ENCODE results near the gene ST6GAL2. TPM values are rescaled to one million over a fixed set of nuclear protein-coding genes. Genes with fewer than 3 reads are reported as not detected.

Gene ST6GAL2
- polyA plus RNA-seq, 3 donors = not detected

- H3K36me3 ChIP-seq (replicated peaks in 1 of 2; ENCODE audit: control insufficient read depth in 1 of 2, insufficient read depth in 2 of 2, low read length in 2 of 2) = no peaks in the 10 kb centered on the region
- no peak overlapping the region for H3K27ac ChIP-seq (ENCODE audit: low read depth in 1 of 2, low read length in 2 of 2)
- DNase-seq = no peak
- Mint-ChIP-seq H3K4me1 (no peaks in the 10 kb centered on the region), H3K27ac (no peak overlapping the region), H3K4me3 (no peak overlapping the region), H3K9me3 (peaks cover 2 to 12% (median 7%) of the 10 kb centered on the region in 7 donors), H3K27me3 (ENCODE audit: low read depth in 3 of 3) (no peaks in the 10 kb centered on the region), H3K36me3 (no peaks in the 10 kb centered on the region)
- H3K4me3 ChIP-seq (replicated peaks in 1 of 3; ENCODE audit: low read depth in 2 of 3, low read length in 3 of 3) = no peak overlapping the region
- peaks cover 0 to 4% of the 10 kb centered on the region in 2 donors for H3K9me3 ChIP-seq (replicated peaks in 1 of 2; ENCODE audit: control insufficient read depth in 1 of 2, insufficient read depth in 1 of 2, low read length in 2 of 2)
- no peak overlapping the region for H2AFZ ChIP-seq (ENCODE audit: insufficient read depth, low read depth, low read length, poor library complexity, severe bottlenecking)
- no peaks in the 10 kb centered on the region for H3K79me2 ChIP-seq (ENCODE audit: insufficient read depth, low read length)
- TF ChIP-seq CTCF (IDR thresholded peaks at IDR 0.05) = no peak
- WGBS (ENCODE audit: insufficient coverage) = 79% methylated on average over 3 of the region's 3 CpGs
- no peaks in the 10 kb centered on the region for H3K4me1 ChIP-seq (ENCODE audit: control insufficient read depth in 1 of 2, insufficient read depth in 2 of 2, low read length in 2 of 2)
- no peaks in the 10 kb centered on the region for H4K20me1 ChIP-seq (ENCODE audit: insufficient read depth, low read length)
- H3K9ac ChIP-seq (ENCODE audit: insufficient read depth, low read length, poor library complexity, severe bottlenecking) = no peak overlapping the region
- intact Hi-C loops (cut with micrococcal nuclease) = no loop called here
- H3K4me2 ChIP-seq (replicated peaks; ENCODE audit: extremely low read depth, low read length, poor library complexity, severe bottlenecking) = no peak overlapping the region
- H3K27me3 ChIP-seq (ENCODE audit: control insufficient read depth in 2 of 2, insufficient read depth in 2 of 2, low read length in 2 of 2) = no peaks in the 10 kb centered on the region
These were observed 58.8 kb downstream of the ST6GAL2 start for GRCh38 chr2:106827158-106827557.

- Histone ChIP-seq H3K4me2 (replicated peaks; ENCODE audit: extremely low read depth, low read length, poor library complexity, severe bottlenecking) (no peak overlapping the region), H3K27me3 (ENCODE audit: control insufficient read depth in 2 of 2, insufficient read depth in 2 of 2, low read length in 2 of 2) (no peaks in the 10 kb centered on the region), H3K36me3 (replicated peaks in 1 of 2; ENCODE audit: control insufficient read depth in 1 of 2, insufficient read depth in 2 of 2, low read length in 2 of 2) (no peaks in the 10 kb centered on the region), H3K79me2 (ENCODE audit: insufficient read depth, low read length) (no peaks in the 10 kb centered on the region), H2AFZ (ENCODE audit: insufficient read depth, low read depth, low read length, poor library complexity, severe bottlenecking) (no peak overlapping the region), H3K9ac (ENCODE audit: insufficient read depth, low read length, poor library complexity, severe bottlenecking) (no peak overlapping the region), H3K9me3 (replicated peaks in 1 of 2; ENCODE audit: control insufficient read depth in 1 of 2, insufficient read depth in 1 of 2, low read length in 2 of 2) (peaks cover 0 to 4% of the 10 kb centered on the region in 2 donors), H3K27ac (ENCODE audit: low read depth in 1 of 2, low read length in 2 of 2) (no peak overlapping the region), H4K20me1 (ENCODE audit: insufficient read depth, low read length) (no peaks in the 10 kb centered on the region), H3K4me1 (ENCODE audit: control insufficient read depth in 1 of 2, insufficient read depth in 2 of 2, low read length in 2 of 2) (no peaks in the 10 kb centered on the region), H3K4me3 (replicated peaks in 1 of 3; ENCODE audit: low read depth in 2 of 3, low read length in 3 of 3) (no peak overlapping the region)
- intact Hi-C loops (cut with micrococcal nuclease) = no loop called here
- Mint-ChIP-seq H3K9me3 (peaks cover 2 to 11% (median 7%) of the 10 kb centered on the region in 7 donors), H3K27ac (no peak overlapping the region), H3K4me3 (no peak overlapping the region), H3K36me3 (no peaks in the 10 kb centered on the region), H3K4me1 (no peaks in the 10 kb centered on the region), H3K27me3 (ENCODE audit: low read depth in 3 of 3) (no peaks in the 10 kb centered on the region)
- TF ChIP-seq CTCF (IDR thresholded peaks at IDR 0.05) = no peak
- WGBS (ENCODE audit: insufficient coverage) = no CpG with 5 or more reads among the region's 1 CpG
- no peak for DNase-seq
These were observed 60.8 kb downstream of the ST6GAL2 start for GRCh38 chr2:106825161-106825560.

All from CD14-positive monocyte (primary cell).